GM12878 (cell line): Measurements from ENCODE around the gene PTPN22.

Source experiments
- CHD1 ChIP-seq: IDR thresholded peaks from 2 replicates; pipeline ENCODE4 v1.6.1; 2012; ENCODE audit warnings: low read depth, low read length, improper control_type of control experiment
- CTCF ChIP-seq, 3 experiments: IDR thresholded peaks in 2 of 3; conservative IDR thresholded peaks in 1 of 3; 2 replicates each; pipeline ENCODE4 v1.5.1; 2011; ENCODE audit warnings: low read depth in 3 of 3, low read length in 3 of 3, mild to moderate bottlenecking in 3 of 3, control low read depth in 2 of 3, moderate library complexity in 2 of 3, inconsistent platforms in 1 of 3, mixed read lengths in 1 of 3; ENCODE audit not compliant: control insufficient read depth in 2 of 3, insufficient read depth in 1 of 3; ENCODE audit errors: extremely low read depth in 1 of 3
- EP300 ChIP-seq, 2 experiments: fragments of 150-350 bp in 1 of 2; IDR thresholded peaks; 2 replicates each; pipeline ENCODE4 v1.6.1; 2011 to 2012; ENCODE audit warnings: low read depth in 2 of 2, low read length in 2 of 2, borderline replicate concordance in 1 of 2, improper control_type of control experiment in 1 of 2, inconsistent platforms in 1 of 2; ENCODE audit not compliant: control insufficient read depth in 1 of 2
- ETV6 ChIP-seq, 2 experiments: fragments of 450-650 bp in 1 of 2; IDR thresholded peaks in 1 of 2; conservative IDR thresholded peaks in 1 of 2; 2 replicates each; pipeline ENCODE4 v1.6.1; 2014; ENCODE audit warnings: antibody characterized with exemption in 1 of 2, borderline replicate concordance in 1 of 2, low read depth in 1 of 2, mild to moderate bottlenecking in 1 of 2, moderate library complexity in 1 of 2
- EZH2 ChIP-seq: IDR thresholded peaks from 2 replicates; pipeline ENCODE4 v1.6.1; 2012; ENCODE audit warnings: low read depth, mild to moderate bottlenecking, control low read depth, inconsistent platforms, low read length, borderline replicate concordance; ENCODE audit not compliant: control insufficient read depth
- FOS ChIP-seq: IDR thresholded peaks from 3 replicates; pipeline ENCODE4 v1.6.1; 2011; ENCODE audit warnings: borderline replicate concordance; ENCODE audit not compliant: insufficient read length; ENCODE audit errors: extremely low read depth
- HCFC1 ChIP-seq: fragments of 150-350 bp; IDR thresholded peaks from 2 replicates; pipeline ENCODE4 v1.6.1; 2014; ENCODE audit warnings: low read length
- MAX ChIP-seq: IDR thresholded peaks from 2 replicates; pipeline ENCODE4 v1.6.1; 2012; ENCODE audit warnings: low read depth, low read length, improper control_type of control experiment
- SREBF2 ChIP-seq: IDR thresholded peaks from 2 replicates; pipeline ENCODE4 v1.6.1; 2012; ENCODE audit warnings: mild to moderate bottlenecking, low read length
- USF2 ChIP-seq: IDR thresholded peaks from 2 replicates; pipeline ENCODE4 v1.6.1; 2011; ENCODE audit warnings: low read depth, low read length, improper control_type of control experiment, borderline replicate concordance
- ZNF274 ChIP-seq: IDR thresholded peaks from one replicate; pipeline ENCODE4 v1.8.0; 2011; ENCODE audit not compliant: insufficient read length, insufficient read depth

- TF ChIP-seq CTCF (IDR thresholded peaks at IDR 0.05 in 2 of 3, conservative IDR thresholded peaks at IDR 0.05 in 1 of 3; ENCODE audit: control insufficient read depth in 2 of 3, extremely low read depth in 1 of 3, insufficient read depth in 1 of 3, low read depth in 3 of 3, low read length in 3 of 3) (no peak), EZH2 (no peak), SREBF2 (no peak), EP300 (IDR thresholded peaks at IDR 0.05; ENCODE audit: borderline replicate concordance in 1 of 2, control insufficient read depth in 1 of 2, low read depth in 2 of 2, low read length in 2 of 2) (no peak), ZNF274 (no peak), FOS (no peak), CHD1 (no peak), ETV6 (conservative IDR thresholded peaks at IDR 0.05 in 1 of 2, IDR thresholded peaks at IDR 0.05 in 1 of 2; ENCODE audit: borderline replicate concordance in 1 of 2, low read depth in 1 of 2) (no peak), USF2 (no peak), HCFC1 (no peak), MAX (no peak)
Measured at GRCh38 chr1:113786069-113786468, 85.4 kb downstream of the PTPN22 start.
